Activated CD8-positive, alpha-beta memory T cell treated with anti-CD3 and anti-CD28 coated beads, Interleukin-2, amount 50 U/mL, for 4 hours (primary cell): Measurements from ENCODE around the gene ATE1.
"Not testable (repeated sequence)": the region's sequence is repeated elsewhere in the genome, so short reads cannot be mapped to it uniquely, and the experiment has no call there.

Experiments used
- DNase-seq: peaks from one replicate; pipeline ENCODE4 v3.0.0-alpha.2; 2020

Gene ATE1

GRCh38 chr10:121774813-121775212, 153.0 kb downstream of the ATE1 start:
- no peak for DNase-seq

GRCh38 chr10:121774404-121774803, 153.4 kb downstream of the ATE1 start:
- no peak for DNase-seq

GRCh38 chr10:121772884-121773283, 154.9 kb downstream of the ATE1 start:
- DNase-seq, result no peak

GRCh38 chr10:121772406-121772805, 155.4 kb downstream of the ATE1 start:
- DNase-seq, result no peak

- DNase-seq, result no peak
These were observed 155.9 kb downstream of the ATE1 start for GRCh38 chr10:121771966-121772365.

GRCh38 chr10:121766426-121766825, 161.4 kb downstream of the ATE1 start:
- DNase-seq, result no peak

GRCh38 chr10:121765204-121765603, 162.6 kb downstream of the ATE1 start:
- DNase-seq, result no peak

- DNase-seq, result no peak
These were observed 163.4 kb downstream of the ATE1 start for GRCh38 chr10:121764233-121764942.

- DNase-seq, result not testable (repeated sequence)
These were observed 170.6 kb downstream of the ATE1 start for GRCh38 chr10:121757241-121757640.

GRCh38 chr10:121755496-121755895, 172.3 kb downstream of the ATE1 start:
- not testable (repeated sequence) for DNase-seq

- no peak for DNase-seq
These were observed 173.2 kb downstream of the ATE1 start for GRCh38 chr10:121754666-121755065.

GRCh38 chr10:121753726-121754476, 173.9 kb downstream of the ATE1 start:
- DNase-seq, result no peak

- no peak for DNase-seq
These were observed 176.6 kb downstream of the ATE1 start for GRCh38 chr10:121751191-121751760.

GRCh38 chr10:121747163-121747775, 180.6 kb downstream of the ATE1 start:
- DNase-seq, result no peak

GRCh38 chr10:121741248-121741792, 186.5 kb downstream of the ATE1 start:
- DNase-seq, result no peak

GRCh38 chr10:121740069-121740468, 187.8 kb downstream of the ATE1 start:
- DNase-seq, result no peak

GRCh38 chr10:121739114-121739513, 188.7 kb downstream of the ATE1 start:
- DNase-seq, result no peak

- no peak for DNase-seq
These were observed 191.3 kb downstream of the ATE1 start for GRCh38 chr10:121736315-121737130.

GRCh38 chr10:121735263-121735662, 192.6 kb downstream of the ATE1 start:
- no peak for DNase-seq

GRCh38 chr10:121734589-121735045, 193.2 kb downstream of the ATE1 start:
- DNase-seq, result no peak

GRCh38 chr10:121732656-121733445, 195.0 kb downstream of the ATE1 start:
- DNase-seq, result no peak
